22Rv1 (cell line): ENCODE results near the gene MIPEP.
A peak's percentile ranks its signal among the peaks of the same experiment; 100 is the strongest.
"Not testable (repeated sequence)": the region's sequence is repeated elsewhere in the genome, so short reads cannot be mapped to it uniquely, and the experiment has no call there.

Source experiments
- H3K27ac ChIP-seq: fragments of 450-650 bp; 2 replicates; pipeline ENCODE4 v1.5.1; 2017
- CTCF ChIP-seq: fragments of 450-650 bp; IDR thresholded peaks from 2 replicates; pipeline ENCODE4 v1.5.1; 2017; ENCODE audit warnings: mild to moderate bottlenecking
- ZFX ChIP-seq: fragments of 450-650 bp; IDR thresholded peaks from 2 replicates; pipeline ENCODE4 v1.6.1; 2017; ENCODE audit warnings: antibody characterized with exemption, borderline replicate concordance

The MIPEP gene

GRCh38 chr13:23752111-23753001 lies 136.8 kb downstream of the MIPEP start:
- TF ChIP-seq ZFX (no peak), CTCF (no peak)

GRCh38 chr13:23751195-23751594 lies 138.0 kb downstream of the MIPEP start:
- no peak overlapping the region for H3K27ac ChIP-seq
- no peak for TF ChIP-seq ZFX
- no peak for TF ChIP-seq CTCF

More at GRCh38 chr13:23752111-23753001, 136.8 kb downstream of the MIPEP start:
- H3K27ac ChIP-seq, result no peak overlapping the region

- TF ChIP-seq CTCF (no peak), ZFX (no peak)
- no peak overlapping the region for H3K27ac ChIP-seq
Observed at GRCh38 chr13:23750383-23751121, 138.6 kb downstream of the MIPEP start.

- TF ChIP-seq ZFX (no peak), CTCF (no peak)
- 0 out of 2 replicates have a peak overlapping the region, but pooled peaks have one; percentile 22 for H3K27ac ChIP-seq
Observed at GRCh38 chr13:23749288-23749873, 139.8 kb downstream of the MIPEP start.

GRCh38 chr13:23748109-23748990 lies 140.8 kb downstream of the MIPEP start:
- 0 out of 2 replicates have a peak overlapping the region, but pooled peaks have one; percentile 22 for H3K27ac ChIP-seq
- TF ChIP-seq ZFX (no peak), CTCF (no peak)

- not testable (repeated sequence) for H3K27ac ChIP-seq
Observed at GRCh38 chr13:23746141-23746540, 143.1 kb downstream of the MIPEP start.

GRCh38 chr13:23744315-23744714 lies 144.9 kb downstream of the MIPEP start:
- TF ChIP-seq CTCF (no peak), ZFX (no peak)
- peak overlapping the region; percentile 31; the same call in 1 of the 2 replicates for H3K27ac ChIP-seq
